Activated naive CD4-positive, alpha-beta T cell treated with anti-CD3 and anti-CD28 coated beads, Interleukin-2, amount 10 ng/mL, durations not matched to agents 7 days and 5 days (primary cell): ENCODE results near the gene AKAP1.

Experiments
- CTCF ChIA-PET: fragments of 350-600 bp; sonication (Branson Sonifier 250); formaldehyde crosslinking; loops from one replicate; lab custom pipeline; 2021; ENCODE audit warnings: antibody characterized with exemption; lab: Charles Lee
- DNase-seq: peaks from one replicate; pipeline ENCODE4 v3.0.0-alpha.2; 2020
- H3K27ac Mint-ChIP-seq: one replicate; pipeline ENCODE4 v1.8.0; 2021; ENCODE audit warnings: mild to moderate bottlenecking, moderate library complexity, mixed read lengths
- H3K27me3 Mint-ChIP-seq: one replicate; pipeline ENCODE4 v1.8.0; 2021; ENCODE audit warnings: mild to moderate bottlenecking, mixed read lengths
- H3K36me3 Mint-ChIP-seq: one replicate; pipeline ENCODE4 v1.8.0; 2021; ENCODE audit warnings: mixed read lengths
- H3K4me1 Mint-ChIP-seq: one replicate; pipeline ENCODE4 v1.8.0; 2021; ENCODE audit warnings: mixed read lengths
- H3K4me3 Mint-ChIP-seq: one replicate; pipeline ENCODE4 v1.8.0; 2021; ENCODE audit warnings: mild to moderate bottlenecking, moderate library complexity, mixed read lengths
- H3K9me3 Mint-ChIP-seq: one replicate; pipeline ENCODE4 v1.8.0; 2021; ENCODE audit warnings: mixed read lengths

The AKAP1 gene

DNA sequence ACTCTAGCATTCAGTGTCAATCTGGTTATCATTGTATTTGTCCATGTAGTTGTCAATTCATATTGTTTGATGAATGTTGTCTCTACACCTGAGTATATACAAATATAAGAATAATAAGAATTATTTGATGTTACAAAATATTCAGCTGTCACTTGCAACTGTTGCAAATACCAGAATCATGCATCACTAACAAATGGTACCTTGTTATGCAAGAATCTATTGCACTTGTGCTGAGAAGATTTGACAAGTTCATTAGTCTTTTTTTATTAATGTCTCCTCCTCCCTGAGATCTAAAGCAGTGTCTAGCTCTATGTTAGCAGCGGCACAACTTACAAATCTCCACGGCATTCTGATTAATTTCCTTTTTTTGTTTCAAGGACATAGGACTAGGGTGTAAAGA lies 22.2 kb upstream of the AKAP1 start:
- H3K27me3 Mint-ChIP-seq = peaks cover 21% of the 10 kb centered on the region
- CTCF ChIA-PET = no interaction called here
- no peak overlapping the region for H3K4me3 Mint-ChIP-seq
- no peaks in the 10 kb centered on the region for H3K36me3 Mint-ChIP-seq
- no peaks in the 10 kb centered on the region for H3K4me1 Mint-ChIP-seq
- H3K9me3 Mint-ChIP-seq = no peaks in the 10 kb centered on the region
- no peak for DNase-seq
- H3K27ac Mint-ChIP-seq = no peak overlapping the region

DNA sequence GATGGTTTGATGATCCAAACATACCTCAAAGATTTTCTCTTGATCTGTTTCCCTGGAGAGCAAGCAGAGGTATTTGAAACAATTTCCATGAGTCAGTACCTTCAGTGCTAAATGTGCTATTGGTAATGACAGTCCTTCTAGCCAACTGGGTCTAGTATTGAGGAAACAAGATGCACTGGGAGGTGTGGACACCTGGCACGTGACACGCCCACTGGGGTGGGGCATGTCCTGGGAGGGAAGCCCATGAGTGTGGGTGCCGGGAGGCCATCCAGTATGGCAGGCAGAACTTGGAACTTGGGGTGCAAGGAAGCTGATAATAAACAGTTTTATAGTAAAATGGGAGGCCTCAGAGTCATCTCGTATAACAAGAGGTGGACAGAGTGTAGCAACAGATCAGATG lies 17.9 kb upstream of the AKAP1 start:
- Mint-ChIP-seq H3K27me3 (peaks cover 19% of the 10 kb centered on the region), H3K4me3 (no peak overlapping the region), H3K9me3 (no peaks in the 10 kb centered on the region), H3K27ac (no peak overlapping the region), H3K36me3 (no peaks in the 10 kb centered on the region), H3K4me1 (no peaks in the 10 kb centered on the region)
- CTCF ChIA-PET = no interaction called here
- no peak for DNase-seq

GRCh38 chr17:57067781-57068180 lies 17.3 kb upstream of the AKAP1 start:
- Mint-ChIP-seq H3K27ac (no peak overlapping the region), H3K9me3 (no peaks in the 10 kb centered on the region), H3K36me3 (no peaks in the 10 kb centered on the region), H3K27me3 (peaks cover 19% of the 10 kb centered on the region), H3K4me1 (no peaks in the 10 kb centered on the region), H3K4me3 (no peak overlapping the region)
- CTCF ChIA-PET = no interaction called here
- no peak for DNase-seq

- no peak overlapping the region for H3K27ac Mint-ChIP-seq
- CTCF ChIA-PET = no interaction called here
- H3K9me3 Mint-ChIP-seq = no peaks in the 10 kb centered on the region
- H3K4me3 Mint-ChIP-seq = no peak overlapping the region
- H3K36me3 Mint-ChIP-seq = no peaks in the 10 kb centered on the region
- no peak for DNase-seq
- H3K27me3 Mint-ChIP-seq = peaks cover 21% of the 10 kb centered on the region
- no peaks in the 10 kb centered on the region for H3K4me1 Mint-ChIP-seq
Observed at GRCh38 chr17:57068222-57068658, 16.8 kb upstream of the AKAP1 start.

DNA sequence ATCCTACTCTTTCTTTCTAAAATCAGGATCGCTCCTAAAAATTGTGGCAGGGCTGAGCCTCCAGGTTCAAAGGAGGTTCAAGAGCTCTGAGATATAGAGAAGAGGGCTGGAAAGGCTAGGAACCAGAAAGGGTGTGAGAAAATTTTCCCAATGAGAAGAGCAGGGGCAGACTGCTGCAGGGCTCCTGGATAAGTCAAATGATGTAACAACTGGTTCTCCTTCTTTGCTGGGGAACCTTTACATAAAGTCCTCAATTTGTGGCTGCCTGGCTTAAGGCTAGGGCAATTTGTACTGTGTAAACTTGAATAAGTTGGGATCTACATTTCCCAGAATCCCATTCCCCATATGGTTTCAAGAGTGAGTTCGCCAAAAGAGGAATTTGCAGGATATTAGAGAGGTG lies 16.3 kb upstream of the AKAP1 start:
- Mint-ChIP-seq H3K36me3 (no peaks in the 10 kb centered on the region), H3K4me3 (no peak overlapping the region), H3K27ac (no peak overlapping the region), H3K4me1 (no peaks in the 10 kb centered on the region), H3K27me3 (peaks cover 17% of the 10 kb centered on the region), H3K9me3 (no peaks in the 10 kb centered on the region)
- CTCF ChIA-PET = no interaction called here
- DNase-seq = no peak

DNA sequence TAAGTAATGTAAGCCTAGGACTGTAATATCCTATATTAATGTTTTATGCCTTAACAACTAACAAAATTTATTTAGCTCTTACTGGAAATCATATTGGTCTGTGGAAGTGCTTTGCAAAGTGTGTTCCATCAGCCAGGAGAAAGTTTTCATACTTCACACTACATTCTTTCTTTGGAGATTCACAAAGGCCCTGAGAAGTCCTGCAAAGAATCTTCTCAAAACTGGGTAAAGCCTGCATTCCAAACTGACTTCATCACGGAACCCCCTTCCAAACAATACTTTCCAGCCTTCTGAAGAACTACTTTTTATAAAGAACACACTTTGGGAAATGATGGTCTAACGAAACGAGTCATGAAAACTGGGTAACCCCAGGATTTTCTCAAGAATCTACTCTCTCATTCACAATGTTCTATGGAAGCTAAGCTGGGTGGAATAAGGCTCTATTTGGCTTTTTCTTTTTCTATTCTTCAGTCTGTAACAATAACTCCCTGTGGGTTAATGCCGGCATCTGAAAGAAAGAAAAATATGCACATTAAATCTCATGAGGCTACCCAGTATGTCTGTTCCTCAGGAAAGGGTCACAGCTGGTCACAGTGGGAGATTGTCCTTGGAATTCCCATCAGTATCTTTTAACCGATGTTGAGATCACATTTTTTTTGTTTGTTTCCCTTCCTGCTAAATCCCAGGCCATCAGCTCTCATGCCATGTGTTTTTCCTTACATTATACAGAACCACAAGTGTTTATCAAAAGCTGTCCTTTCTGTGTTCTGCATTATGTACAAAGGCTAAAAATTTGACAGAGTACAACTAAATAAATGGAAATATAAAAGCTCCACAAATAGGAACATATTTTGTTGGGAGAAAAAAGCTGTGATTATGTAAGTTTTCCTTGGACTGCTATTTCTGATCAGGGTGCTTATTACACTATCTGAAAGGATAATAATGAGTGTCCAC lies 12.8 kb upstream of the AKAP1 start:
- Mint-ChIP-seq H3K4me3 (no peak overlapping the region), H3K4me1 (no peaks in the 10 kb centered on the region), H3K36me3 (no peaks in the 10 kb centered on the region), H3K27ac (no peak overlapping the region), H3K9me3 (no peaks in the 10 kb centered on the region), H3K27me3 (peaks cover 14% of the 10 kb centered on the region)
- CTCF ChIA-PET = interaction anchor here (0.6 kb wide), 2 partner anchors 13 to 217 kb away, joined by 3 read pairs; partner anchors contain the start of gene AKAP1
- DNase-seq = no peak

DNA sequence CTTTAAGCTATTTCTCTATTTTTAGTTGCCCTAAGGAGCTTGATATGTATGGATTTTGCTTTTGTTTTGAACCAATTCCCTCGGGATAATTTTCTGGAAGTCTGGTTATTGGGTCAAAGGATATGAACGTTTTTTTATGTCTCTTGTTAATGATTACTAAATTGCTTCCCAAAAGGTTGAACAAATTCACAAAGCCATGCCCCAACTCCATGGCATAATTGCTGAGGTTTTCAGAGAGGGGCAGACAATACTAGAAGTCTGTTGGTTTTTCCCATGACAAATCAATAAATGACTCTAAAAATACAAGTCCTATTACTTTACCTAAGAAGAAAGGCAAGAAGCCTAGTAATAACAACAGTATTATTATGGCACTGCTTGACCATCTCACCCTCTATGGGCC lies 11.4 kb upstream of the AKAP1 start:
- DNase-seq = no peak
- no peaks in the 10 kb centered on the region for H3K36me3 Mint-ChIP-seq
- H3K27me3 Mint-ChIP-seq = peaks cover 14% of the 10 kb centered on the region
- no peak overlapping the region for H3K27ac Mint-ChIP-seq
- no peaks in the 10 kb centered on the region for H3K9me3 Mint-ChIP-seq
- H3K4me3 Mint-ChIP-seq = no peak overlapping the region
- no peaks in the 10 kb centered on the region for H3K4me1 Mint-ChIP-seq
- CTCF ChIA-PET = no interaction called here

DNA sequence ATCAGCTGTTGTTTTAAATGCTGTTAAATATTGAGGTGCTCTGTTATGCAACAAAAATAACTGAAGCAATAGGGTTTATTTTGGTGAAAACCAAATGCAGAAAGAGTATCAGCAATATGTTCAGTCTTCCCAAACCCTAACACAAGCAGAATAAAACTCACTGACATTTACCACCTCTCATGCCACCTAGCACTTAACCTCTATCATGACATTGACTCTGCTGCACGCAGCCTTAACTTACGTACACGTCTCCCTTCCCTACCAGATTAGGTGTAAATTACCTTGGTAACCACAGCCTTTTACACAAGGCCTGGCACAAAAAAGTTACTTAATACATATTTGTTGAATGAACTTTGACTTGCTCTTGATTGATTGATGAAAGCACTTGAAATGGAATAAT lies 9.9 kb upstream of the AKAP1 start:
- no peaks in the 10 kb centered on the region for H3K36me3 Mint-ChIP-seq
- no peaks in the 10 kb centered on the region for H3K9me3 Mint-ChIP-seq
- CTCF ChIA-PET = no interaction called here
- H3K4me3 Mint-ChIP-seq = no peak overlapping the region
- H3K27me3 Mint-ChIP-seq = peaks cover 14% of the 10 kb centered on the region
- DNase-seq = no peak
- H3K27ac Mint-ChIP-seq = no peak overlapping the region
- H3K4me1 Mint-ChIP-seq = no peaks in the 10 kb centered on the region

DNA sequence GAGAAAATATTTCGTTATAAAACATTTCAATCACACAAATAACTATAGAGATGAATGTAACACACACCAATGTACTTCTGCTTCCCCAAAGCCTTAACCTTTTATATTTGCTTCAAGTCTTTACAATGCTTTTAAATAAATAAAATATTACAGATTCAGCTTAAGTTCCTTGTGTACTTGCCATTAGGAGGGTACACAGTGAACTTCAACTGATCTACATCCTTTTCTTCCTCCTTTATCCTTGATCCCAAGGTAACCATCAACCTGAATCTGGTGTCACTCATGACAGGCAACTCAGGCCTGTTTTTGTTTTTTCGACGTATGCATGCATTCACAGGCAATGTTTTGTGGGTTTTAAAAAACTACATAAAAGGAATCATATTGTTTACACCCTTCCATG lies 9.3 kb upstream of the AKAP1 start:
- CTCF ChIA-PET = no interaction called here
- H3K27ac Mint-ChIP-seq = no peak overlapping the region
- no peak overlapping the region for H3K4me3 Mint-ChIP-seq
- H3K4me1 Mint-ChIP-seq = no peaks in the 10 kb centered on the region
- DNase-seq = no peak
- H3K27me3 Mint-ChIP-seq = peaks cover 14% of the 10 kb centered on the region
- no peaks in the 10 kb centered on the region for H3K36me3 Mint-ChIP-seq
- H3K9me3 Mint-ChIP-seq = no peaks in the 10 kb centered on the region

DNA sequence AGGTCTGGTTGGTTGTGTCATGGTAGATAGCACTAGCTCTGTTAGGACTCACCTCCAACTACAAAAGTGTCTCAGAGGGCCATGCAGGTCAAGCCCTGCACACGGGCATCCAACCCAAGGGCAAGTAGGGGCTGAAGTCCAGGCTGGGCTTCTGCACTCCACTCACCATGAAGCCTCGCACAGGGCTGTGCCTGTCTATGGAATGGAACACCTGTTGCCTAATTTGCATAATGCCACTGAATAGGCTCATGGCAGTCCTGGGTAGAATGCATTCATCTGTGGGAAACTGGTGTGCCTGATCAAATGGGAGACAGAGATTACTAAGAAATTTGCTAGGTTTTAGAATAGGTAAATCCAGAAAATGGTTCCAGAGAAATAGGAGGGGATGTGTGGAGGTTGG lies 8.0 kb upstream of the AKAP1 start:
- Mint-ChIP-seq H3K27ac (no peak overlapping the region), H3K27me3 (peaks cover 7% of the 10 kb centered on the region), H3K4me1 (no peaks in the 10 kb centered on the region), H3K9me3 (no peaks in the 10 kb centered on the region), H3K36me3 (no peaks in the 10 kb centered on the region), H3K4me3 (no peak overlapping the region)
- CTCF ChIA-PET = no interaction called here
- DNase-seq = no peak

DNA sequence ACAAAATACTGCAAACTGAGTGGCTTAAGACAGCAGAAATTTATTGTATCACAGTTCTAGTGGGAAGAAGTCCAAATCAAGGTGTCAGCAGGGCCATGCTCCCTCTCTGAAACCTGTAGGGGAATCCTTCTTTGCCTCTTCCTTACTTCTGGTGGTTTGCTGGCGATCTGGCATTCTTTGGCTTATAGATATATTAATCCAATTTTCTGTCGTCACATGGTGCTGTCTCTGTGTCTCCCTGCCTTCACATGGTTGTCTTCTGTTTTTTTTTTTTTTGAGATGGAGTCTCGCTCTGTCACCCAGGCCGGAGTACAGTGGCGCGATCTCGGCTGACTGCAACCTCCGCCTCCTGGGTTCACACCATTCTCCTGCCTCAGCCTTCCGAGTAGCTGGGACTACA lies 6.8 kb upstream of the AKAP1 start:
- Mint-ChIP-seq H3K36me3 (no peaks in the 10 kb centered on the region), H3K27me3 (peaks cover under 1% of the 10 kb centered on the region), H3K27ac (no peak overlapping the region), H3K9me3 (no peaks in the 10 kb centered on the region), H3K4me3 (no peak overlapping the region), H3K4me1 (peaks cover 7% of the 10 kb centered on the region)
- no peak for DNase-seq
- CTCF ChIA-PET = no interaction called here

DNA sequence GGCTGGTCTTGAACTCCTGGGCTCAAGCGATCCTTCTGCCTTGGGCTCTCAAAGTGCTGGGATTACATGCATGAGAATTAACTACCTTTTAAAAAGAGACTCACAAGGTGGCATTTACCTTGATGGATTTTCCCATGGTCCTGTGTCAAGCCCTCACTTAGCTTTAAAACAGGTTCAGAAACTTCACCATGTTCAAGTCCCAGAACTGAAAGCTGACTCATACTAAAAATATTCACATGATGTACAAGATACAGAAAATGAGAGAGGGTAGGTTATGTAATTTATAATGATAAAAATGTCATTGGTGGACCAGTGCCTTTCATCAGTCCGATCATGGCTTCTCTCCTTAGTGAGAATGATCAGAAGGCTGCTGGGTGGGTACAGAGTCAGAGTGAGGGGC lies 4.3 kb upstream of the AKAP1 start:
- H3K27me3 Mint-ChIP-seq = no peaks in the 10 kb centered on the region
- H3K4me1 Mint-ChIP-seq = peaks cover 15% of the 10 kb centered on the region
- CTCF ChIA-PET = no interaction called here

DNA sequence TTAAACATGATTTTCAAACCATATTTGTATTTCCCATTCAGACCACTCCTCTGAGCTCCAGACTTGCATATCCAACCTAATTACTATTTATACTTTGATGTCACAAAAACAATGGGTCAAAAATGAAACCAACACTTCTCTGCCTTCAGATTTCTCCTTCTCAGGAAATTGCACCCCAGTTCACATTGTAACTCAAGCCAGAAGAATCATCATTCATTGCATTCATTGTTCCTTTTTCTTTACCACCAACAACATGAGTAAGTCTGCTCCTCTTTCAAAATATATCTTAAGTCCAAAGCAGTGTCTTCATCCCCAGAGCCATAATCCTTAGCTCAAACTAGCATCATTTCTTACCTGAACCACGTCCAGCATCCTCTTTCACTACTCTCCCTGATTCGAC lies 2.6 kb upstream of the AKAP1 start:
- Mint-ChIP-seq H3K27ac (no peak overlapping the region), H3K4me1 (peaks cover 28% of the 10 kb centered on the region), H3K36me3 (no peaks in the 10 kb centered on the region), H3K4me3 (no peak overlapping the region), H3K27me3 (no peaks in the 10 kb centered on the region), H3K9me3 (no peaks in the 10 kb centered on the region)
- CTCF ChIA-PET = interaction anchor here (0.6 kb wide), 1 partner anchor 702 kb away, joined by 3 read pairs; no protein-coding TSS in a partner anchor
- DNase-seq = no peak

More for the DNA sequence above, 4.3 kb upstream of the AKAP1 start:
- H3K9me3 Mint-ChIP-seq = no peaks in the 10 kb centered on the region
- H3K27ac Mint-ChIP-seq = no peak overlapping the region
- no peak overlapping the region for H3K4me3 Mint-ChIP-seq
- no peaks in the 10 kb centered on the region for H3K36me3 Mint-ChIP-seq
- DNase-seq = no peak

- Mint-ChIP-seq H3K4me3 (peak overlapping the region; percentile 80), H3K27me3 (no peaks in the 10 kb centered on the region), H3K9me3 (no peaks in the 10 kb centered on the region), H3K36me3 (no peaks in the 10 kb centered on the region), H3K27ac (peak overlapping the region; percentile 88), H3K4me1 (peaks cover 39% of the 10 kb centered on the region)
- no peak for DNase-seq
- CTCF ChIA-PET = interaction anchor here (0.9 kb wide), 1 partner anchor 12 kb away, joined by 3 read pairs; no protein-coding TSS in a partner anchor
Observed at GRCh38 chr17:57084361-57084801, 665 bp upstream of the AKAP1 start.
